ENCODE results near the gene LY6G5C. TPM values are rescaled to one million over a fixed set of nuclear protein-coding genes. Genes with fewer than 3 reads are reported as not detected.

The LY6G5C gene
- total and polyA plus RNA-seq, 2 of the 13 experiments (the other 11 are each of a cell fraction or from before 2014, with no cell fraction given) = 0.33 to 0.55 TPM

DNA sequence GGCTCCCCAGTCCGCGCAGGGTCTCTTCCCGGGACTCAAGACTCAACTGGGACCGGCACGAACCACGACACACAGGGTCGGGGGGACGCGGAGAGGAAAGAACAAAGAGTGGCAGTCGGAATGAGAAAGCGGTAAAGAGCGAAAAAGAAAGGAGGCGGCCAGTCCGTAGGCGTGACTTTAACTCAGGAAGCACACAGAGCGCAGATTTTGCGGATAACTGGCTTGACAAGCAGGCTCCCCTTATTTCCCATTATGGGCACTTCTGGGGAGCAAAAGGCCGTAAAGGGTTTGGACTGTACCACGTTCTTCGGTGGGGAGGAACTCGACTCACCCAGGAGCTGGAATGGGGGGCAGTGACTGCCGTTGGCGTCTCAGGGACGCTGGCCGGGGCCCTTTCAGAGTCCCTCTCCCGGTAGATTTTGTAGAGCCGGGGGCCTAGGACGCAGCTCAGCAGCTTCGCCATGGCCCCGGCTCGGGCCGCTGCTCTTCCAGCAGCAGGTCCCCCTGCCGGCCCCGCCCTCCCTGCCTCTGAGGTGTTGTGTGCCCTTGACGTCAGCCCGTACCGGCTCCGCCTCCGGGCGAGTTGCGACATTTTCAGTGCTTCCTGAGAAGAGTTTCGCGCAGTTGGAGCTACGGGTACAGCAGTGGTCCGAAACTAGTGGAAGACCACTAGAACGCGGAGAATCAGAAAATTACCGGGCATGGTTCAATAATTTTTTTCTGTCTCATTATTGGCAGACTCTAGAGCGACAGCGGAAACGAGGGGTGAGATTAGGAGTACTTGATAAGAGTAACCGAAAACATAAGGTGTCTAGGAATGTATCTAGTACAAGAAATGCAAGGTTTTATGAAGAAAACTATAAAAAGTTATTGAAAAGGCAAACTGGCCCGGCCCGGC lies 22.2 kb upstream of the LY6G5C start, which contains the start of gene ABHD16A (continued):
- TF ChIP-seq ZNF589 (CRISPR knock-in tag; conservative IDR thresholded peaks at IDR 0.05) = 0 out of 2 replicates have a peak, but pooled peaks have one; percentile 23
- TF ChIP-seq, protein P1, sequence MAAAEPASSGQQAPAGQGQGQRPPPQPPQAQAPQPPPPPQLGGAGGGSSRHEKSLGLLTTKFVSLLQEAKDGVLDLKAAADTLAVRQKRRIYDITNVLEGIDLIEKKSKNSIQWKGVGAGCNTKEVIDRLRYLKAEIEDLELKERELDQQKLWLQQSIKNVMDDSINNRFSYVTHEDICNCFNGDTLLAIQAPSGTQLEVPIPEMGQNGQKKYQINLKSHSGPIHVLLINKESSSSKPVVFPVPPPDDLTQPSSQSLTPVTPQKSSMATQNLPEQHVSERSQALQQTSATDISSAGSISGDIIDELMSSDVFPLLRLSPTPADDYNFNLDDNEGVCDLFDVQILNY (CRISPR knock-in tag; conservative IDR thresholded peaks at IDR 0.05) = no peak
- TF ChIP-seq, protein P2, sequence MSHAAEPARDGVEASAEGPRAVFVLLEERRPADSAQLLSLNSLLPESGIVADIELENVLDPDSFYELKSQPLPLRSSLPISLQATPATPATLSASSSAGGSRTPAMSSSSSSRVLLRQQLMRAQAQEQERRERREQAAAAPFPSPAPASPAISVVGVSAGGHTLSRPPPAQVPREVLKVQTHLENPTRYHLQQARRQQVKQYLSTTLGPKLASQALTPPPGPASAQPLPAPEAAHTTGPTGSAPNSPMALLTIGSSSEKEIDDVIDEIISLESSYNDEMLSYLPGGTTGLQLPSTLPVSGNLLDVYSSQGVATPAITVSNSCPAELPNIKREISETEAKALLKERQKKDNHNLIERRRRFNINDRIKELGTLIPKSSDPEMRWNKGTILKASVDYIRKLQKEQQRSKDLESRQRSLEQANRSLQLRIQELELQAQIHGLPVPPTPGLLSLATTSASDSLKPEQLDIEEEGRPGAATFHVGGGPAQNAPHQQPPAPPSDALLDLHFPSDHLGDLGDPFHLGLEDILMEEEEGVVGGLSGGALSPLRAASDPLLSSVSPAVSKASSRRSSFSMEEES (CRISPR knock-in tag; IDR thresholded peaks at IDR 0.05) = peak; percentile 31; the same call in 1 of the 2 replicates
- TF ChIP-seq, protein P3, sequence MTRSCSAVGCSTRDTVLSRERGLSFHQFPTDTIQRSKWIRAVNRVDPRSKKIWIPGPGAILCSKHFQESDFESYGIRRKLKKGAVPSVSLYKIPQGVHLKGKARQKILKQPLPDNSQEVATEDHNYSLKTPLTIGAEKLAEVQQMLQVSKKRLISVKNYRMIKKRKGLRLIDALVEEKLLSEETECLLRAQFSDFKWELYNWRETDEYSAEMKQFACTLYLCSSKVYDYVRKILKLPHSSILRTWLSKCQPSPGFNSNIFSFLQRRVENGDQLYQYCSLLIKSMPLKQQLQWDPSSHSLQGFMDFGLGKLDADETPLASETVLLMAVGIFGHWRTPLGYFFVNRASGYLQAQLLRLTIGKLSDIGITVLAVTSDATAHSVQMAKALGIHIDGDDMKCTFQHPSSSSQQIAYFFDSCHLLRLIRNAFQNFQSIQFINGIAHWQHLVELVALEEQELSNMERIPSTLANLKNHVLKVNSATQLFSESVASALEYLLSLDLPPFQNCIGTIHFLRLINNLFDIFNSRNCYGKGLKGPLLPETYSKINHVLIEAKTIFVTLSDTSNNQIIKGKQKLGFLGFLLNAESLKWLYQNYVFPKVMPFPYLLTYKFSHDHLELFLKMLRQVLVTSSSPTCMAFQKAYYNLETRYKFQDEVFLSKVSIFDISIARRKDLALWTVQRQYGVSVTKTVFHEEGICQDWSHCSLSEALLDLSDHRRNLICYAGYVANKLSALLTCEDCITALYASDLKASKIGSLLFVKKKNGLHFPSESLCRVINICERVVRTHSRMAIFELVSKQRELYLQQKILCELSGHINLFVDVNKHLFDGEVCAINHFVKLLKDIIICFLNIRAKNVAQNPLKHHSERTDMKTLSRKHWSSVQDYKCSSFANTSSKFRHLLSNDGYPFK (CRISPR knock-in tag; IDR thresholded peaks at IDR 0.05; ENCODE audit: borderline replicate concordance) = peak; percentile 25; the same call in 1 of the 2 replicates
- TF ChIP-seq ZNF660 (CRISPR knock-in tag; IDR thresholded peaks at IDR 0.05; ENCODE audit: borderline replicate concordance, low read depth) = no peak
- TF ChIP-seq ELF3 (CRISPR knock-in tag; IDR thresholded peaks at IDR 0.05) = peak; percentile 85
- no peak for TF ChIP-seq HOXD1 (CRISPR knock-in tag; IDR thresholded peaks at IDR 0.05)
- TF ChIP-seq, protein P4, sequence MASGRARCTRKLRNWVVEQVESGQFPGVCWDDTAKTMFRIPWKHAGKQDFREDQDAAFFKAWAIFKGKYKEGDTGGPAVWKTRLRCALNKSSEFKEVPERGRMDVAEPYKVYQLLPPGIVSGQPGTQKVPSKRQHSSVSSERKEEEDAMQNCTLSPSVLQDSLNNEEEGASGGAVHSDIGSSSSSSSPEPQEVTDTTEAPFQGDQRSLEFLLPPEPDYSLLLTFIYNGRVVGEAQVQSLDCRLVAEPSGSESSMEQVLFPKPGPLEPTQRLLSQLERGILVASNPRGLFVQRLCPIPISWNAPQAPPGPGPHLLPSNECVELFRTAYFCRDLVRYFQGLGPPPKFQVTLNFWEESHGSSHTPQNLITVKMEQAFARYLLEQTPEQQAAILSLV (CRISPR knock-in tag; IDR thresholded peaks at IDR 0.05; ENCODE audit: borderline replicate concordance) = no peak; the same call in 1 of the 2 replicates
- TF ChIP-seq, protein P5, sequence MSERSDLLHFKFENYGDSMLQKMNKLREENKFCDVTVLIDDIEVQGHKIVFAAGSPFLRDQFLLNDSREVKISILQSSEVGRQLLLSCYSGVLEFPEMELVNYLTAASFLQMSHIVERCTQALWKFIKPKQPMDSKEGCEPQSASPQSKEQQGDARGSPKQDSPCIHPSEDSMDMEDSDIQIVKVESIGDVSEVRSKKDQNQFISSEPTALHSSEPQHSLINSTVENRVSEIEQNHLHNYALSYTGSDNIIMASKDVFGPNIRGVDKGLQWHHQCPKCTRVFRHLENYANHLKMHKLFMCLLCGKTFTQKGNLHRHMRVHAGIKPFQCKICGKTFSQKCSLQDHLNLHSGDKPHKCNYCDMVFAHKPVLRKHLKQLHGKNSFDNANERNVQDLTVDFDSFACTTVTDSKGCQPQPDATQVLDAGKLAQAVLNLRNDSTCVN (CRISPR knock-in tag; IDR thresholded peaks at IDR 0.05; ENCODE audit: borderline replicate concordance) = peak; percentile 40; the same call in 1 of the 2 replicates
- peak; percentile 59; the same call in 1 of the 2 replicates for TF ChIP-seq SRF (IDR thresholded peaks at IDR 0.05; ENCODE audit: low read depth, low read length)
- TF ChIP-seq SMARCE1 (IDR thresholded peaks at IDR 0.05; ENCODE audit: borderline replicate concordance) = no peak
- TF ChIP-seq ARID2 (CRISPR knock-in tag; IDR thresholded peaks at IDR 0.05; ENCODE audit: borderline replicate concordance) = peak; percentile 45; the same call in 1 of the 2 replicates
- TF ChIP-seq ZNF549 (CRISPR knock-in tag; IDR thresholded peaks at IDR 0.05) = no peak
- TF ChIP-seq EHMT2 (IDR thresholded peaks at IDR 0.05; ENCODE audit: borderline replicate concordance, low read depth, low read length) = no peak
- TF ChIP-seq LCORL (IDR thresholded peaks at IDR 0.05) = no peak
- TF ChIP-seq LCORL (CRISPR knock-in tag; IDR thresholded peaks at IDR 0.05) = peak; percentile 76; the same call in 1 of the 2 replicates
- TF ChIP-seq MIXL1 (CRISPR knock-in tag; IDR thresholded peaks at IDR 0.05) = peak; percentile 66
- TF ChIP-seq ZNF24 (IDR thresholded peaks at IDR 0.05) = 0 out of 2 replicates have a peak, but pooled peaks have one; percentile 13
- no peak for TF ChIP-seq ZNF616 (CRISPR knock-in tag; IDR thresholded peaks at IDR 0.05; ENCODE audit: low read depth)
- TF ChIP-seq, protein P6, sequence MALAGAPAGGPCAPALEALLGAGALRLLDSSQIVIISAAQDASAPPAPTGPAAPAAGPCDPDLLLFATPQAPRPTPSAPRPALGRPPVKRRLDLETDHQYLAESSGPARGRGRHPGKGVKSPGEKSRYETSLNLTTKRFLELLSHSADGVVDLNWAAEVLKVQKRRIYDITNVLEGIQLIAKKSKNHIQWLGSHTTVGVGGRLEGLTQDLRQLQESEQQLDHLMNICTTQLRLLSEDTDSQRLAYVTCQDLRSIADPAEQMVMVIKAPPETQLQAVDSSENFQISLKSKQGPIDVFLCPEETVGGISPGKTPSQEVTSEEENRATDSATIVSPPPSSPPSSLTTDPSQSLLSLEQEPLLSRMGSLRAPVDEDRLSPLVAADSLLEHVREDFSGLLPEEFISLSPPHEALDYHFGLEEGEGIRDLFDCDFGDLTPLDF (CRISPR knock-in tag; IDR thresholded peaks at IDR 0.05) = peak; percentile 19; the same call in 1 of the 2 replicates
